ENCODE measurements around the gene LONRF2. TPM values are rescaled to one million over a fixed set of nuclear protein-coding genes. Genes with fewer than 3 reads are reported as not detected.

The LONRF2 gene
- total and polyA plus RNA-seq, 2 of the 13 experiments (the other 11 are each of a cell fraction or from before 2014, with no cell fraction given): not detected

DNA sequence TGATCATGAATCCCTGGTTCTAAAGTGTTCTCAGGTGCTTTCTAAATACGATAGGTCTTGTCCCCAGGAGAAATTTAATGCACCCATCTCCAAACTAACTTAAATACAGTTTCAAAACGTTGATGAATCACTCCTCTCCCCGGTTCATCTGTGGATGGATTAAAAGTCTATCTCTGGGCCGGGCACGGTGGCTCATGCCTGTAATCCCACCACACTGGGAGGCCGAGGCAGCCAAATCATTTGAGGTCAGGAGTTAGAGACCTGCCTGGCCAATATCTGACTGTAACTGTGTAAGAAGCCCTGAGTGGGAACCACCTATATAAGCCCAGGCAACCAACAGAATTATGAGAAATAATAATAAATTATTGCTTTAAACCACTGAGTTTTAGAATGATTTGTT is 78.7 kb downstream of the LONRF2 start:
- H3K9me3 ChIP-seq (ENCODE audit: low read length): no peaks in the 10 kb centered on the region
- ChIA-PET POLR2A (no interaction called here), CTCF (ENCODE audit: low intra/inter-chr PET ratio, low total read pairs) (interaction anchor here (1.4 to 4.5 kb wide), 3 partner anchors 424 to 684 kb away, joined by 8 to 51 read pairs (median 16); no protein-coding TSS in a partner anchor)
- 0% methylated on average over 6 of the region's 6 CpGs for WGBS (ENCODE audit: low lambda C conversion rate)
- DNase-seq (ENCODE audit: low spot score) (no peak), FAIRE-seq (no peak), ATAC-seq (no peak)
- no peak overlapping the region for H3K9ac ChIP-seq (ENCODE audit: insufficient read depth, low read depth, low read length)
- no peaks in the 10 kb centered on the region for H3K36me3 ChIP-seq (replicated peaks in 1 of 2; ENCODE audit: control insufficient read depth in 1 of 2, insufficient read depth in 2 of 2, low read length in 2 of 2)
- no peak overlapping the region for H3K4me3 ChIP-seq (replicated peaks in 1 of 3; ENCODE audit: insufficient read depth in 1 of 3, low read depth in 2 of 3, low read length in 3 of 3)
- no peaks in the 10 kb centered on the region for H3K4me1 ChIP-seq (ENCODE audit: insufficient read depth, low read length)
- H3K79me2 ChIP-seq (ENCODE audit: insufficient read depth, low read length): no peaks in the 10 kb centered on the region
- H3K27me3 ChIP-seq (ENCODE audit: control insufficient read depth in 1 of 2, insufficient read depth in 2 of 2, low read length in 2 of 2): peaks cover 0 to 16% of the 10 kb centered on the region in 2 experiments; a peak in 3 of 5 replicates
- in situ Hi-C loops (cut with HindIII; ENCODE audit: extremely low pct_ligation_motif_present, low pct_unique_long_range_greater_than_20kb): loop anchor here (10.0 kb wide), 2 partner anchors 429 to 519 kb away; no protein-coding TSS in a partner anchor
- BruUV-seq (replicated peaks): no TSS peak
- intact Hi-C loops (cut with micrococcal nuclease; ENCODE audit: unreplicated experiment): loop anchor here (1.0 kb wide), 3 partner anchors 424 to 684 kb away; no protein-coding TSS in a partner anchor
- H4K20me1 ChIP-seq (ENCODE audit: insufficient read depth, low read length): no peaks in the 10 kb centered on the region; the same call in 1 of the 2 replicates
- no peak overlapping the region for H3K4me2 ChIP-seq (ENCODE audit: low read depth, low read length)
- no peak overlapping the region for H3K27ac ChIP-seq (ENCODE audit: extremely low read length, insufficient read depth, low read length)
- TF ChIP-seq SRY (CRISPR knock-in tag; IDR thresholded peaks at IDR 0.05) (no peak), ZNF274 (CRISPR knock-in tag; IDR thresholded peaks at IDR 0.05) (no peak)
- H2AFZ ChIP-seq (ENCODE audit: low read length): no peak overlapping the region

GRCh38 chr2:100242891-100243619 is 79.2 kb downstream of the LONRF2 start:
- intact Hi-C loops (cut with micrococcal nuclease; ENCODE audit: unreplicated experiment) (loop anchor here (1.0 kb wide), 3 partner anchors 424 to 684 kb away; no protein-coding TSS in a partner anchor), in situ Hi-C loops (cut with HindIII; ENCODE audit: extremely low pct_ligation_motif_present, low pct_unique_long_range_greater_than_20kb) (loop anchor here (10.0 kb wide), 2 partner anchors 428 to 518 kb away; no protein-coding TSS in a partner anchor)
- FAIRE-seq: peak; percentile 80
- CTCF ChIA-PET (ENCODE audit: low intra/inter-chr PET ratio, low total read pairs): interaction anchor here (1.4 to 4.5 kb wide), 3 partner anchors 424 to 684 kb away, joined by 8 to 51 read pairs (median 16); no protein-coding TSS in a partner anchor
- Histone ChIP-seq H2AFZ (ENCODE audit: low read length) (no peak overlapping the region), H3K79me2 (ENCODE audit: insufficient read depth, low read length) (no peaks in the 10 kb centered on the region), H4K20me1 (ENCODE audit: insufficient read depth, low read length) (no peaks in the 10 kb centered on the region; the same call in 1 of the 2 replicates), H3K4me2 (ENCODE audit: low read depth, low read length) (no peak overlapping the region), H3K9ac (ENCODE audit: insufficient read depth, low read depth, low read length) (no peak overlapping the region), H3K4me1 (ENCODE audit: insufficient read depth, low read length) (no peaks in the 10 kb centered on the region), H3K4me3 (replicated peaks in 1 of 3; ENCODE audit: insufficient read depth in 1 of 3, low read depth in 2 of 3, low read length in 3 of 3) (no peak overlapping the region), H3K27me3 (ENCODE audit: control insufficient read depth in 1 of 2, insufficient read depth in 2 of 2, low read length in 2 of 2) (peaks cover 0 to 16% of the 10 kb centered on the region in 2 experiments; a peak in 3 of 5 replicates), H3K36me3 (replicated peaks in 1 of 2; ENCODE audit: control insufficient read depth in 1 of 2, insufficient read depth in 2 of 2, low read length in 2 of 2) (no peaks in the 10 kb centered on the region), H3K27ac (ENCODE audit: extremely low read length, insufficient read depth, low read length) (no peak overlapping the region), H3K9me3 (ENCODE audit: low read length) (no peaks in the 10 kb centered on the region)
- peak; percentile 45 for DNase-seq (ENCODE audit: low spot score)
- POLR2A ChIA-PET: no interaction called here
- no TSS peak for BruUV-seq (replicated peaks)
- 2% methylated on average over 6 of the region's 6 CpGs for WGBS (ENCODE audit: low lambda C conversion rate)
- ATAC-seq: peak; percentile 93
- TF ChIP-seq GABPB1 (CRISPR knock-in tag; IDR thresholded peaks at IDR 0.05) (peak; percentile 42; the same call in 1 of the 2 replicates), MXI1 (IDR thresholded peaks at IDR 0.05; ENCODE audit: borderline replicate concordance, low read depth, low read length) (no peak), TEAD2 (CRISPR knock-in tag; IDR thresholded peaks at IDR 0.05) (no peak), SOX13 (IDR thresholded peaks at IDR 0.05) (no peak), SOX13 (CRISPR knock-in tag; conservative IDR thresholded peaks at IDR 0.05 in 1 of 2, IDR thresholded peaks at IDR 0.05 in 1 of 2) (peak in 1 of 2 experiments; percentile 11; a peak in 1 of 4 replicates), ZFP62 (CRISPR knock-in tag; IDR thresholded peaks at IDR 0.05) (no peak), FOXA1 (IDR thresholded peaks at IDR 0.05) (no peak), FOXA1 (CRISPR knock-in tag; IDR thresholded peaks at IDR 0.05) (peak; percentile 96), FOXO1 (CRISPR knock-in tag; IDR thresholded peaks at IDR 0.05) (peak; percentile 72), ZNF180 (CRISPR knock-in tag; IDR thresholded peaks at IDR 0.05; ENCODE audit: borderline replicate concordance, low read depth) (no peak), CBX2 (IDR thresholded peaks at IDR 0.05; ENCODE audit: low read depth, low read length) (no peak), CBX2 (CRISPR knock-in tag; IDR thresholded peaks at IDR 0.05; ENCODE audit: low read depth) (no peak), FOSL2 (CRISPR knock-in tag; IDR thresholded peaks at IDR 0.05) (peak; percentile 39; the same call in 1 of the 2 replicates), ZNF432 (CRISPR knock-in tag; IDR thresholded peaks at IDR 0.05; ENCODE audit: borderline replicate concordance) (no peak), ELF3 (CRISPR knock-in tag; IDR thresholded peaks at IDR 0.05) (no peak)
- TF ChIP-seq, protein P1, sequence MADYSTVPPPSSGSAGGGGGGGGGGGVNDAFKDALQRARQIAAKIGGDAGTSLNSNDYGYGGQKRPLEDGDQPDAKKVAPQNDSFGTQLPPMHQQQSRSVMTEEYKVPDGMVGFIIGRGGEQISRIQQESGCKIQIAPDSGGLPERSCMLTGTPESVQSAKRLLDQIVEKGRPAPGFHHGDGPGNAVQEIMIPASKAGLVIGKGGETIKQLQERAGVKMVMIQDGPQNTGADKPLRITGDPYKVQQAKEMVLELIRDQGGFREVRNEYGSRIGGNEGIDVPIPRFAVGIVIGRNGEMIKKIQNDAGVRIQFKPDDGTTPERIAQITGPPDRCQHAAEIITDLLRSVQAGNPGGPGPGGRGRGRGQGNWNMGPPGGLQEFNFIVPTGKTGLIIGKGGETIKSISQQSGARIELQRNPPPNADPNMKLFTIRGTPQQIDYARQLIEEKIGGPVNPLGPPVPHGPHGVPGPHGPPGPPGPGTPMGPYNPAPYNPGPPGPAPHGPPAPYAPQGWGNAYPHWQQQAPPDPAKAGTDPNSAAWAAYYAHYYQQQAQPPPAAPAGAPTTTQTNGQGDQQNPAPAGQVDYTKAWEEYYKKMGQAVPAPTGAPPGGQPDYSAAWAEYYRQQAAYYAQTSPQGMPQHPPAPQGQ (CRISPR knock-in tag; IDR thresholded peaks at IDR 0.05; ENCODE audit: borderline replicate concordance): no peak
